GM23248 (cell line): ENCODE results near the gene FAM110C. TPM values are rescaled to one million over a fixed set of nuclear protein-coding genes. Genes with fewer than 3 reads are reported as not detected.

Experiments
- DNase-seq: peaks from one replicate; pipeline ENCODE4 v3.0.0-alpha.2; 2015
- H2AFZ ChIP-seq: fragments of 200-600 bp; sonication (generic); 2 replicates; pipeline ENCODE4 v1.6.1; 2016; ENCODE audit warnings: antibody characterized with exemption
- H3F3A ChIP-seq: fragments of 200-600 bp; sonication (generic); 2 replicates; pipeline ENCODE4 v1.6.1; 2016; ENCODE audit warnings: mild to moderate bottlenecking, antibody characterized with exemption, mixed run types; ENCODE audit not compliant: insufficient read depth
- H3K27ac ChIP-seq: fragments of 200-600 bp; sonication (generic); 2 replicates; pipeline ENCODE4 v1.5.1; 2016; ENCODE audit warnings: mild to moderate bottlenecking
- H3K27me3 ChIP-seq: fragments of 200-600 bp; sonication (generic); replicated peaks from 2 replicates; pipeline ENCODE4 v1.6.1; 2016; ENCODE audit warnings: mild to moderate bottlenecking; ENCODE audit not compliant: insufficient read depth
- H3K36me3 ChIP-seq: fragments of 200-600 bp; sonication (generic); 2 replicates; pipeline ENCODE4 v1.6.1; 2016; ENCODE audit warnings: low read depth, mild to moderate bottlenecking
- H3K4me1 ChIP-seq: fragments of 200-600 bp; sonication (generic); 2 replicates; pipeline ENCODE4 v1.6.1; 2016; ENCODE audit warnings: mild to moderate bottlenecking; ENCODE audit not compliant: insufficient read depth
- H3K4me2 ChIP-seq: fragments of 200-600 bp; sonication (generic); one replicate; pipeline ENCODE4 v1.6.1; 2016; ENCODE audit warnings: mild to moderate bottlenecking; ENCODE audit not compliant: unreplicated experiment
- H3K4me3 ChIP-seq: fragments of 200-600 bp; sonication (generic); 2 replicates; pipeline ENCODE4 v1.5.1; 2016; ENCODE audit warnings: mild to moderate bottlenecking
- H3K79me2 ChIP-seq: fragments of 200-600 bp; sonication (generic); 2 replicates; pipeline ENCODE4 v1.6.1; 2016; ENCODE audit warnings: mild to moderate bottlenecking; ENCODE audit not compliant: insufficient read depth
- H3K9ac ChIP-seq: fragments of 200-600 bp; sonication (generic); 2 replicates; pipeline ENCODE4 v1.6.1; 2016; ENCODE audit warnings: mild to moderate bottlenecking
- H3K9me2 ChIP-seq: fragments of 200-600 bp; sonication (generic); 2 replicates; pipeline ENCODE4 v1.6.1; 2016; ENCODE audit warnings: mixed run types, mild to moderate bottlenecking, moderate library complexity; ENCODE audit not compliant: insufficient read depth
- H3K9me3 ChIP-seq: fragments of 200-600 bp; sonication (generic); one replicate; pipeline ENCODE4 v1.6.1; 2017; ENCODE audit warnings: low read depth
- H4K20me1 ChIP-seq: fragments of 200-600 bp; sonication (generic); 2 replicates; pipeline ENCODE4 v1.6.0; 2016; ENCODE audit not compliant: insufficient read depth
- EZH2 ChIP-seq: fragments of 200-600 bp; sonication (generic); IDR thresholded peaks from 2 replicates; pipeline ENCODE4 v1.6.1; 2018; ENCODE audit warnings: antibody characterized with exemption, mild to moderate bottlenecking; ENCODE audit not compliant: insufficient read depth, poor library complexity, severe bottlenecking
- EZH2phosphoT487 ChIP-seq: fragments of 200-600 bp; sonication (generic); IDR thresholded peaks from 2 replicates; pipeline ENCODE4 v1.6.1; 2018; ENCODE audit warnings: antibody characterized with exemption, moderate library complexity, mild to moderate bottlenecking, low read depth; ENCODE audit not compliant: insufficient read depth
- WGBS, 2 experiments: methylation state at CpG; one replicate each; pipeline ENCODE4 v1.1.6; 2015 to 2017; ENCODE audit warnings: low lambda C conversion rate in 2 of 2, low coverage in 1 of 2; ENCODE audit errors: missing lambda C conversion rate in 2 of 2; 5-methylcytosine and 5-hydroxymethylcytosine counted together
- in situ Hi-C: fragments of 300-500 bp; cut with MboI; formaldehyde crosslinking; loops from 2 replicates; pipeline ENCODE4 v1.15.0; 2020
- polyA plus RNA-seq: library from polyadenylated mRNA; unstranded; fragments of >200 nt; fragmentation: Nextera tagmentation; extraction: Ambion mirVana; gene quantifications from 2 replicates; pipeline ENCODE4 v1.2.1, GENCODE V29; 2016
- total RNA-seq: library from RNA; depleted of rRNA; stranded (reverse); fragments of >200 nt; shearing (Covaris generic); gene quantifications from 2 replicates; pipeline ENCODE4 v1.2.3, GENCODE V29; 2014

The FAM110C gene
- total and polyA plus RNA-seq, 2 experiments from 2014 or later, result not detected

DNA sequence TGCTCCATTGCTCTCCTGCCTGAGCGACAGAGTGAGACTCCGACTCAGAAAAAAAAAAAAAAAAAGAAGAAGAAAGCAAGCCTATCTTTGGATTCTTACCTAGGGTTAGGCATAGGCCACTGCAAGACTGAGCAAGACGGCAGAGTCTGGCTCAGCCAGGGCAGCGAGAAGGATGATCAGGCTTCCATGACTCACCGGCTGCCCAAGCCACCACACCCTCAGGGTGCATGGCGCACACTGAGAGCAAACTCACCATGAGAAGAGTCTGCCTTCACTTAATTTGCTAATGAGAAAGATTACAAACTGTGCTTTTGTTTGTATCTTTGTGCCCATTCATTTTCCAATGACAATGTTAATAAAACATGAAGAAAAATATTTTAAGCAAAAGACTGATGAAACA lies 8.2 kb downstream of the FAM110C start:
- H2AFZ ChIP-seq, result no peak overlapping the region
- H3K9me2 ChIP-seq, result no peaks in the 10 kb centered on the region
- H3K9me3 ChIP-seq, result no peaks in the 10 kb centered on the region
- TF ChIP-seq EZH2phosphoT487, result no peak
- TF ChIP-seq EZH2, result no peak
- DNase-seq, result peak; percentile 30
- no peak overlapping the region for H3K4me3 ChIP-seq
- H3K9ac ChIP-seq, result no peak overlapping the region
- H4K20me1 ChIP-seq, result no peaks in the 10 kb centered on the region
- H3K4me2 ChIP-seq, result no peak overlapping the region
- no peaks in the 10 kb centered on the region for H3F3A ChIP-seq
- WGBS, 2 experiments, result 48 to 63% methylated on average over 5 to 6 of the region's 6 CpGs
- no peaks in the 10 kb centered on the region for H3K27me3 ChIP-seq
- no peaks in the 10 kb centered on the region for H3K79me2 ChIP-seq
- H3K36me3 ChIP-seq, result no peaks in the 10 kb centered on the region
- no peaks in the 10 kb centered on the region for H3K4me1 ChIP-seq
- in situ Hi-C loops, result no loop called here
- H3K27ac ChIP-seq, result no peak overlapping the region

DNA sequence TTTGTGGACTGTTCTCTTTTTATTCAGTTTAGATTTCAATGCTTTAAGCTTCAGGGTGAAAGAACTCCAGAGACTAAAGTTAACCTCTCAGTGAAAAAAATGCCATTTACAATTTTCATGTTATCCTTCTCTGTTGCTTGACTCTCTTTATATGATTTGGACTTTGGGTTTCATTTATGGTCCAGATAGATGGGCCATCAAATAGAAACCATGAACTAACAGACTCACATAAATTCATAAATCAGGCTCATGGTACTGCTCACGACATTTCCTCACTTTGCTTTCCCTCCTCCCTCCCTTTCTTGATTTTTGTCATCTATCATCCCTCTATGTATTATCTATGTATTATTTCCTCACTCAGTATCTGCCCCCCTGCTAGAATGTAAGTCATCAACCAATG lies 10.0 kb downstream of the FAM110C start:
- Histone ChIP-seq H3K36me3 (no peaks in the 10 kb centered on the region), H3K4me2 (no peak overlapping the region), H3K27ac (no peak overlapping the region), H4K20me1 (no peaks in the 10 kb centered on the region), H3F3A (no peaks in the 10 kb centered on the region), H2AFZ (no peak overlapping the region), H3K79me2 (no peaks in the 10 kb centered on the region), H3K27me3 (no peaks in the 10 kb centered on the region), H3K9ac (no peak overlapping the region), H3K9me2 (no peaks in the 10 kb centered on the region), H3K9me3 (no peaks in the 10 kb centered on the region), H3K4me3 (no peak overlapping the region), H3K4me1 (no peaks in the 10 kb centered on the region)
- TF ChIP-seq EZH2phosphoT487 (no peak), EZH2 (no peak)
- in situ Hi-C loops, result no loop called here
- no peak for DNase-seq
- 22 to 41% methylated on average over 1 of the region's 1 CpG for WGBS, 2 experiments

DNA sequence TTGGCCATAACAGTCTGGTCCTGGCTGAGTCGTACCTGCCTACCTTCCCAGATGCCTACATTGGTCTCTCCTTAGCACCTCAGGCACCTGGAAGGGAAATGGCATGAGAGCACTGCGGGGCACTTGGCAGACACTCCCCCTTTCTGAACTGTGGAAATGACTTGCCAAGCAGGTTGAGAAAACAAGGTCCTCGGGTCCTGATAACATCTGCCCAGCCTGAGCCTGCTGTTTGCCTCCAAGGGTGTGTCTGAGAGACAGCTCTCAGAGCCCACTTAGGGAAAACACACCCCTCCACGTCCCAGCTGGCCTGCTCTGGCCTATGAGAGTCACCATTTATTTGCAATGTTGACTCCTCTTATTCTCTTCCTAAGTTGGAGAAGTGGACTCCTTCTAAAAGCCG lies 10.5 kb downstream of the FAM110C start:
- no peaks in the 10 kb centered on the region for H3K4me1 ChIP-seq
- TF ChIP-seq EZH2phosphoT487 (no peak), EZH2 (no peak)
- 11 to 12% methylated on average over 5 of the region's 5 CpGs for WGBS, 2 experiments

DNA sequence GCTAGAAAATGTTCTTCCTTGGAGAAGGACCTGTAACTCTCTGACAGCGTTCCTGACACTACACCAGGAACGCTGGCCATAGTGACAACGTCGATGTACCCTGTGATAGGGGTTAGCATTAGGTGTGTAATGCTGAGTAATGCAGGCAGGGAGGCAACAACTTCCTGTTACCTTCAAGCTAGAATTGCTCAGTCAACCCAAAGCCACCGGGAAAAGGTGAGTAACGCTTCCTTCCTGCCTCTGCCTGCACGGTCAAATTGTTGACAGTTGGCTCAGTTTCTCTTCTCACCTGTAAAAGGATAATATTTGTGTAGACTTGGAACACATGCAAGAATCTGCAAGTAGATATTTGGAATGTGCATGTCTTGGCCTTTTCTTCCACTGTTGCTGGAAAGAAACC lies 12.7 kb downstream of the FAM110C start:
- Histone ChIP-seq H3K4me3 (no peak overlapping the region), H2AFZ (no peak overlapping the region), H3K79me2 (no peaks in the 10 kb centered on the region), H3K27ac (no peak overlapping the region), H3K9me2 (no peaks in the 10 kb centered on the region), H3K9ac (no peak overlapping the region), H3K9me3 (no peaks in the 10 kb centered on the region), H4K20me1 (no peaks in the 10 kb centered on the region), H3F3A (no peaks in the 10 kb centered on the region), H3K36me3 (no peaks in the 10 kb centered on the region), H3K27me3 (no peaks in the 10 kb centered on the region), H3K4me2 (no peak overlapping the region), H3K4me1 (no peaks in the 10 kb centered on the region)
- TF ChIP-seq EZH2 (no peak), EZH2phosphoT487 (no peak)
- WGBS, 2 experiments, result 34 to 37% methylated on average over 7 of the region's 7 CpGs
- in situ Hi-C loops, result no loop called here
- no peak for DNase-seq

More for the DNA sequence above, 10.5 kb downstream of the FAM110C start:
- no peak for DNase-seq
- H3K79me2 ChIP-seq, result no peaks in the 10 kb centered on the region
- H3F3A ChIP-seq, result no peaks in the 10 kb centered on the region
- H4K20me1 ChIP-seq, result no peaks in the 10 kb centered on the region
- in situ Hi-C loops, result no loop called here
- no peak overlapping the region for H2AFZ ChIP-seq
- no peak overlapping the region for H3K9ac ChIP-seq
- no peaks in the 10 kb centered on the region for H3K27me3 ChIP-seq
- no peaks in the 10 kb centered on the region for H3K36me3 ChIP-seq
- no peaks in the 10 kb centered on the region for H3K9me3 ChIP-seq
- H3K4me3 ChIP-seq, result no peak overlapping the region
- no peak overlapping the region for H3K4me2 ChIP-seq
- no peak overlapping the region for H3K27ac ChIP-seq
- no peaks in the 10 kb centered on the region for H3K9me2 ChIP-seq

DNA sequence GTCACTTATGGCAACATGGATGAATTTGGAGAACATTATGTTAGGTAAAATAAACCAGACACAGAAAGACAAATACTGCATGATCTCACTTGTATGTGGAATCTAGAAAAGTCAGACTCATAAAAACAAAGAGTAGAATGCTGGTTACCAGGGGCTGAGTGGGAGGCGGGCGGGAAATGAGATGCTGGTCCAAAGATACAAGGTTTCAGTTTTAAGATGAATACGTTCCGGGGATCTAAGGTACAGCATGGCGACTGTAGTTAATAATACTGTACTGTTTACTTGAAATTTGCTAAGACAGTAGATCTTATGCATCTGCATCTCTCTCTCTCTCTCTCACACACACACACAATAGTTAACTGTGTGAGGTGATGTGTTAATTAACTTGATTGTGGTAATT lies 14.2 kb downstream of the FAM110C start:
- in situ Hi-C loops, result no loop called here
- Histone ChIP-seq H2AFZ (no peak overlapping the region), H3K4me1 (no peaks in the 10 kb centered on the region), H3K79me2 (no peaks in the 10 kb centered on the region), H3K4me3 (no peak overlapping the region), H3K9me3 (no peaks in the 10 kb centered on the region), H4K20me1 (no peaks in the 10 kb centered on the region), H3K27me3 (no peaks in the 10 kb centered on the region), H3K4me2 (no peak overlapping the region), H3K27ac (no peak overlapping the region), H3K9me2 (no peaks in the 10 kb centered on the region), H3F3A (no peaks in the 10 kb centered on the region), H3K36me3 (no peaks in the 10 kb centered on the region), H3K9ac (no peak overlapping the region)
- no peak for DNase-seq
- no peak for TF ChIP-seq EZH2
- no peak for TF ChIP-seq EZH2phosphoT487
- 49 to 61% methylated on average over 5 of the region's 5 CpGs for WGBS, 2 experiments
